Measurements from ENCODE around the gene ALDH1B1.

Gene ALDH1B1

DNA sequence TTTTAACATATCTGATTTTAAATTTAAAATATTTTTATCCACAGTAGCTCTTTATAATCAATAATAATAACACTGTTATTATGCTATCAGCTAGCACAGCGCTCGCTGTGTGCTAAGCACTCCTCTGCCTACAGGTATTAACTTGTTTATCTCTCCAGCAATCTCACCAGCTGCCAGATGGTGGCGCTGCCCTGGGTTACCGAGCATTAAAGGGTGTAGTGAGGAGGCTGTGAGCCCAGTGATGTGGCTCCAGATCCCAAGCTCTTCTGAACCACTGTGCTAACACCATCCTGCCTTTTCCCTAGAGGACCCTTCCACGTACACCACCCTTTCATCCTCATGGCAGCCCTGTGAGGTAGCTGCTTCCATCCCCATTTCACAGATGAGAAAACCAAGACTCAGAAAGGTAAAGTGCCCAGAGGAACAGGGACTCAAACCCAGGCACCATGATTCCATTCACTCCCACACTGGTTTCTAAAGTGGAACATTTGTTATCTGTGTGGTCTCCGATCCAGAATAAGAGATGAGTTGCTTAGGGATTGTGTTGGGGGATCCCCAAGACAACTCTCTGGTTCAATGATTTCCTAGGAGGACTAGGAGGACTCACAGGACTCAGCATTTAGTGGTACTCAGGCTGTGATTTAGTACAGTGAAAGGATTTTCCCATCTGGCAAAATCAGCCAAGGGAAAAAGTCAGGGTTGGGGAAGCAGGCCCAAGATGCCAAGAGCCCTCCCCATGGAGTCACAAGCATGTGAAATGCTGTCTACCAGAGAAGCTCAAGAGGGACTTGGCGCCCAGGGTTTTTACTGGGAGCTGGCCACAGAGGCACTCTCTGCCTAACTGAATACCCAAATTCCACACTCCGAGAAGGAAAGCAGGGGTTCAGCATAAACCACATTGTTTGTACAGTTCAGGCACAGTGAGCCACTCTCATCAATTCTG lies 24.8 kb downstream of the ALDH1B1 start:
- no peak overlapping the region for H3K27ac ChIP-seq (ENCODE audit: low read length)
- H3K36me3 ChIP-seq (ENCODE audit: control insufficient read depth in 2 of 2, insufficient read depth in 2 of 2, low read length in 2 of 2) = no peaks in the 10 kb centered on the region
- no peaks in the 10 kb centered on the region for H3K9me3 ChIP-seq (ENCODE audit: control insufficient read depth in 2 of 2, low read length in 2 of 2)
- H3K4me3 ChIP-seq (ENCODE audit: low read length in 2 of 2) = no peak overlapping the region
- H3K4me1 ChIP-seq (ENCODE audit: control insufficient read depth, insufficient read depth, low read length) = no peaks in the 10 kb centered on the region
- no peak overlapping the region for H3K9ac ChIP-seq (ENCODE audit: low read length in 2 of 2)
- H3K27me3 ChIP-seq (ENCODE audit: control insufficient read depth in 1 of 2, insufficient read depth in 2 of 2, low read length in 2 of 2) = peaks cover 7 to 23% of the 10 kb centered on the region in 2 donors

DNA sequence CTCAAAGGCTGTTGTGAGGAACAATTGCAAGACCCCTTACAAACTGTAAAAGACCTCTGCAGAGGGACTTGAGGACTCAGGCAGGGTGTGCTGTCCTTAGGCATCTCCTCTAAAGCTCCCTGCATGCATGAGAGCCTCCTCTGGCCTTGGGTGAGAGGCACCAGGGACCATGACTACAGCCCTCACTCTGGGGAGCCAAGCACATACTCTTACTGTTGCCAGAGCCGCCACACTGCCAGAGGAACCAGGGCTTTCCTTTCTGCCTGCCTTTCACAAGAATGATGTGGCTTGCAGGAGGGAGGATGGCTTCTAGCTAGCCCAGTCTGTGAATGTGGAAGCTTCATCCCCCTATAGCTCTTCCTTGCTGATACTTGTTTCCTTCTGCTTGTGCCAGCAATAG lies 25.9 kb downstream of the ALDH1B1 start:
- no peaks in the 10 kb centered on the region for H3K36me3 ChIP-seq (ENCODE audit: control insufficient read depth in 2 of 2, insufficient read depth in 2 of 2, low read length in 2 of 2)
- H3K27ac ChIP-seq (ENCODE audit: low read length) = no peak overlapping the region
- H3K9ac ChIP-seq (ENCODE audit: low read length in 2 of 2) = no peak overlapping the region
- no peaks in the 10 kb centered on the region for H3K9me3 ChIP-seq (ENCODE audit: control insufficient read depth in 2 of 2, low read length in 2 of 2)
- peaks cover 10 to 24% of the 10 kb centered on the region in 2 donors for H3K27me3 ChIP-seq (ENCODE audit: control insufficient read depth in 1 of 2, insufficient read depth in 2 of 2, low read length in 2 of 2)
- no peaks in the 10 kb centered on the region for H3K4me1 ChIP-seq (ENCODE audit: control insufficient read depth, insufficient read depth, low read length)
- H3K4me3 ChIP-seq (ENCODE audit: low read length in 2 of 2) = no peak overlapping the region

DNA sequence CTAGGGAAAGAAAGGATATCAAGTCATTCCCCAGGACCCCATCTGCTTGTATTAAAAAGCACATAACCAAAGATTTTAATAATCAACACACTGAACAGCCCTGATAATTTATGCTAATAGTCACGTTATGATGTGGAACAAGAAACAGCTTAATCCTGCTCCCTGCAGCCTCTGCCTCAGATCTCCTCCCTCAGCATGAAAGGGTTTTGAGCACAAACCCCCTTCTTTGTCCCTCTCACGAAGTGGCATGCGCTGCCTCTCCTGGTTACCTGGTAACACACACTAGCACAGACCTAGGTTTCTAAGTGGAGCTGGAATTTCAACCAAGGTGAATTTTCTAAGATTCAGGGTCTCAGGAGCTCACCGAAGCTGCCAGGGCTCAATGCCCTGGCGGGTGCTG lies 26.7 kb downstream of the ALDH1B1 start:
- no peak overlapping the region for H3K9ac ChIP-seq (ENCODE audit: low read length in 2 of 2)
- H3K4me3 ChIP-seq (ENCODE audit: low read length in 2 of 2) = no peak overlapping the region
- peaks cover 13 to 25% of the 10 kb centered on the region in 2 donors for H3K27me3 ChIP-seq (ENCODE audit: control insufficient read depth in 1 of 2, insufficient read depth in 2 of 2, low read length in 2 of 2)
- H3K36me3 ChIP-seq (ENCODE audit: control insufficient read depth in 2 of 2, insufficient read depth in 2 of 2, low read length in 2 of 2) = no peaks in the 10 kb centered on the region
- H3K4me1 ChIP-seq (ENCODE audit: control insufficient read depth, insufficient read depth, low read length) = peaks cover 5% of the 10 kb centered on the region
- no peak overlapping the region for H3K27ac ChIP-seq (ENCODE audit: low read length)
- no peaks in the 10 kb centered on the region for H3K9me3 ChIP-seq (ENCODE audit: control insufficient read depth in 2 of 2, low read length in 2 of 2)

DNA sequence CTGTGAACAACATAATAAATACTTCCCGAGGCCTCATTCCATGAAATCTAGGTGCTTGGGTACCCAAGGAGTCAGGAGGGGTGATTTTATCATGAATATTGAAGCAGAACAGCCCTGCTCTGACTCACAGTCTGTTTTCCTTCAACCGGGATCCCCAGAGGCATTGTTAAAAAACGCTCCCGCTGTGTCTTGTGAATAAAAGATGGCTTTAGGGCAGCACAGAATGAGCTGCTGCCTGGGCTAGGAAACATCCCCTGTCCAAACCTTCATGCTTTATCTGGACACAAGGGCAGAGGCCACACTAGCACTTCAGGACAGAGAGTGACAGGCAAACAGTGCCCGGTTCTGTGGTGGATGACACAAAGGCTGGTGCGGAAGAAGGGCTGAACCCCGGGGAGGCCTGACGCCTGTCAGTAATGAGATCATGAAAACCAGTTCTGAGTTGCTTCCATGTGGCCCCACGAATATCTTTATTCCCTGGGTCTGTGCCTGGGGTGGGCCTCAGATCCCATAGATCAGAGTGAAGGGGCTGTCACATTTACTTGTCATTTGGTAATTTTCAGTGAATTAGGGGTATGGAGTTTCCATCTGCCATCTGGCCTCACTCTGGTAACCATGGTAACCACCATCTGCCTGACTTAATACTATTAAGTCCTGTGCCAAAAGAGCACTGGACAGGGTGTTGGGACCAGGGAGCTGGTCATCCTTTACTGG lies 29.2 kb downstream of the ALDH1B1 start:
- H3K27me3 ChIP-seq (ENCODE audit: control insufficient read depth in 1 of 2, insufficient read depth in 2 of 2, low read length in 2 of 2) = peaks cover 13 to 17% of the 10 kb centered on the region in 2 donors
- no peaks in the 10 kb centered on the region for H3K9me3 ChIP-seq (ENCODE audit: control insufficient read depth in 2 of 2, low read length in 2 of 2)

DNA sequence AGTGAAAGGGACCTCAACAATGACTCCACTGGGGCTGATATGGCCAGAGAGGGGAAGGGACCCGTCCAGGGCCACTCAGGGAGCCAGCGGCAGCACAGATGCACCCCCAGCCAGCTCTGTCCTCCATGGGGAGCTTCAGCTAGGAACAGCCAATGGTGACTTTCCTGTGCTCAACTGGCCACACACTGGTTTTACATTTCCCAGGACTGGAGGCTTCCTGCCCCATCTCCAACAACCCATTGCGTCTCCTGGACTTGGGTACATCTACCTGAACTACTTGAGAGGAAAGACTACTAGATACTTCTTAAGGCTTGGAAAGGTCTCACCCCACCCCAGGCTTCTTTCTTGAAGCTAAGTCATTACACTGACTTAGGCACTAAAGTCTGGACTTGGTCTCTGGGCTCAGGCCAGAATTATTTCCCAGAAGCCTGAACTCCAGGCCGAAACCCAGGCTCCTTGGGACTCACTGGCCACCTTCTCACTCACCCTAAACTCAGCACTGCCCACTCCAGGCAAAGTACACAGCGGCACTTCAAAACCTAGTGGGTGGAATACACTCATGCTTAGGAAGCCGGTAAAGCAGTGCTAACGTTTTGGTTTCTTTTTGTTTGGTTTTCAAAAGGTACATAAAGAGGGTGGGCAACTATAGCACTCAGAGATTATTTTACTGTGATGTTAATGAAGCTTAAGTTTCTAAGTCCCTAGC lies 30.2 kb downstream of the ALDH1B1 start:
- H3K27me3 ChIP-seq (ENCODE audit: control insufficient read depth in 1 of 2, insufficient read depth in 2 of 2, low read length in 2 of 2) = peaks cover 13 to 17% of the 10 kb centered on the region in 2 donors
- H3K9ac ChIP-seq (ENCODE audit: low read length in 2 of 2) = no peak overlapping the region
- no peaks in the 10 kb centered on the region for H3K9me3 ChIP-seq (ENCODE audit: control insufficient read depth in 2 of 2, low read length in 2 of 2)
- no peak overlapping the region for H3K4me3 ChIP-seq (ENCODE audit: low read length in 2 of 2)
- peaks cover 5% of the 10 kb centered on the region for H3K4me1 ChIP-seq (ENCODE audit: control insufficient read depth, insufficient read depth, low read length)
- H3K27ac ChIP-seq (ENCODE audit: low read length) = no peak overlapping the region
- no peaks in the 10 kb centered on the region for H3K36me3 ChIP-seq (ENCODE audit: control insufficient read depth in 2 of 2, insufficient read depth in 2 of 2, low read length in 2 of 2)

More for the DNA sequence above, 29.2 kb downstream of the ALDH1B1 start:
- Histone ChIP-seq H3K27ac (ENCODE audit: low read length) (no peak overlapping the region), H3K4me1 (ENCODE audit: control insufficient read depth, insufficient read depth, low read length) (peaks cover 5% of the 10 kb centered on the region), H3K36me3 (ENCODE audit: control insufficient read depth in 2 of 2, insufficient read depth in 2 of 2, low read length in 2 of 2) (no peaks in the 10 kb centered on the region), H3K9ac (ENCODE audit: low read length in 2 of 2) (no peak overlapping the region), H3K4me3 (ENCODE audit: low read length in 2 of 2) (no peak overlapping the region)

DNA sequence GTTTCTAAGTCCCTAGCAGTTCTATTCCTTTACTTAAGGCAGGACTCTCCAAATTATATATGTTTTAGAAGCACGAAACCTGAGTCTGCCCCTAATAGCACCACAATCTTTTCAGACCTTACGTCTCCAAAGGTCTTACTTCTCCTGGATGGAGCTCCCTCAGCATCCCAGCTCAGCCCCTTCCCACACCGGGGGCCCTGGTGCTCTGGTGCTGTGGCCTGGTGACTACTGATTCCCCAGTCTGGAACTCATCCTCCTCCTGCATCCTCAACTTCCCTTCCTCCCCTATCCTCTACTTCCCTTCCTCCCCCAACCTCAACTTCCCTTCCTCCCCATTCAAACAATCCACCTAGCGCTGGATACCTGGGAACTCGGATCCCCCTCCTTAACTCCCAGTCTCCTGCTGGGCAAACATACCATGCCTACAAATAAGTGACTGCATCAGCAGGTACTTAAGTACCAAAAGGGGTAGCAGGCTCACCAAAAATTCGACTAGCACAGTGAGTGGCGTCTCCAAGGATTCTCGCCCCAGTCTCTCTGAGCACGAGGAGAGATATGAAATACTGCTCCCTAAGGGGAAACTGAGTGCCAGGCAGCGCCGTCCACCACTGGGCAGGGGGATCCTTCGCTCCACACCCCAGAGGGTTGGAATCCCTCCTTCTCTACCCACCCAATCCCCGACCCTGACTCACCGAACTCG lies 30.9 kb downstream of the ALDH1B1 start:
- Histone ChIP-seq H3K27ac (ENCODE audit: low read length) (no peak overlapping the region), H3K4me3 (ENCODE audit: low read length in 2 of 2) (peak overlapping the region; percentile 43 to 65), H3K9ac (ENCODE audit: low read length in 2 of 2) (no peak overlapping the region), H3K9me3 (ENCODE audit: control insufficient read depth in 2 of 2, low read length in 2 of 2) (no peaks in the 10 kb centered on the region), H3K4me1 (ENCODE audit: control insufficient read depth, insufficient read depth, low read length) (peaks cover 5% of the 10 kb centered on the region), H3K36me3 (ENCODE audit: control insufficient read depth in 2 of 2, insufficient read depth in 2 of 2, low read length in 2 of 2) (no peaks in the 10 kb centered on the region), H3K27me3 (ENCODE audit: control insufficient read depth in 1 of 2, insufficient read depth in 2 of 2, low read length in 2 of 2) (peaks cover 13 to 17% of the 10 kb centered on the region in 2 donors)

DNA sequence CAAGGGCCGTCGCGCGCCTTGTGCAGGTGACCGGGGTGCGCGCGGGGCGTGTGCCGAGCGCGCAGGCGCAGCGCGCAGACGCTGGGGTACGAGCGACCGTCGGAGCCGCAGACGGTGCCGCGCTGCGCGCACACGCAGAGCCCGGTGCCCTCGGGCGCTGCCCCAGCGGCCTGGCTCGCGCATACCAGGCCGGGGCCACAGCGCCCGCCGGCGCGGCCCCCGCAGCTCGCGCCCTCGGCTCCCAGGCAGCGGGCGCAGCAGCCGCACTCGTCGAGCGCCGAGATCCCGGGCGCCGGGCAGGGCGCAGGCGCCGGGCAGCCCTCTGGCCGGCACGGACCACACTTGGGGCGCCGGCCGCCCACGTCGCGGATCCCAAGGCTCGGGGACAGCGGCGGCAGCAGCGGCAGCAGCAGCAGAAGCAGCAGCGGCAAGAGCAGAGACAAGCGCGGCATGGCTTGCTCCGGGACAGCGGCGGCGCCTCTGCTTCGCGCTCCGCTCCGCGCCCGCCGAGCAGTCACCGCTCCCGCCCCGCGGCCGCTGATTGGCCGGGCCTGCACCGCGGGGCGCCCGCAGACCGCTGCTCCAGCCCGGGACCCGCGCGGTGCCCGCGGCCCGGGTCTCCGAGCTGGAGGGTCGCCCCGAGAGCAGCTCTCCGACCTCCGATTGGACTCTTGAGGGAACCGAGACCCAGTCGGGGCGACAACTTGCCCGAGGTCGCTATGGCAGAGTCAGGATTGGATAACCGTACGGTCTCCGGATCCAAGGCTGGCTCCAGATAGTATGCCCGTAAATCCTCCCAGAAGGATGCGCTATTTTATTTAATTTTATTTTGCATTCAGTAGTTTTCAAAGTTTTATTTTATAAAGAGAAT lies 31.7 kb downstream of the ALDH1B1 start, which contains the start of gene IGFBPL1:
Gene IGFBPL1 (minus strand): TSS at position 482 of the 871 bp plus-strand sequence. CDS start 30 bp downstream, at position 452.
- peak within 1 kb of the TSS; percentile 45 to 65 for H3K4me3 ChIP-seq (ENCODE audit: low read length in 2 of 2)
- H3K9me3 ChIP-seq (ENCODE audit: control insufficient read depth in 2 of 2, low read length in 2 of 2) = no peaks in the 10 kb centered on the region
- no peaks in the 10 kb centered on the region for H3K36me3 ChIP-seq (ENCODE audit: control insufficient read depth in 2 of 2, insufficient read depth in 2 of 2, low read length in 2 of 2)
- H3K4me1 ChIP-seq (ENCODE audit: control insufficient read depth, insufficient read depth, low read length) = peaks cover 5% of the 10 kb centered on the region
- no peak within 1 kb of the TSS for H3K27ac ChIP-seq (ENCODE audit: low read length)
- H3K27me3 ChIP-seq (ENCODE audit: control insufficient read depth in 1 of 2, insufficient read depth in 2 of 2, low read length in 2 of 2) = peaks cover 13 to 17% of the 10 kb centered on the region in 2 donors
- H3K9ac ChIP-seq (ENCODE audit: low read length in 2 of 2) = no peak within 1 kb of the TSS

DNA sequence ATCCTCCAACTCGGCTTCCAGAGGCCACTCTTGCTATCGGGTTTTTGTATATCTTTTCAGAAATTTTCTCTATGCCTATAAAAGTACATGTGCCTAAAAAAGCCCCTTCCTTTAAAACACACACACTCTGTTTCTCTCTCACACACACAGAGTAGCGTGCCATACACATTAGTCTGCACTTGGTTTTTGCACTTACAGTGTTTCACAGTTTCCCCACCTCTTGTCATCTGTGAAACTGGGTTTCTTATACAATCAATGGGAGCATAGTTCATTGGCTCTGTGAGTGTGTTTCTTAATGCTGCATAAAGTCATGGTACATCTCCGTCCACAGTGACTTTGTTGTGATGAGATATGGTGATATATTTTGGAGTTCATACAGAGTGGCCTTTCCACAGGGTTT lies 32.4 kb downstream of the ALDH1B1 start:
- no peak overlapping the region for H3K27ac ChIP-seq (ENCODE audit: low read length)

DNA sequence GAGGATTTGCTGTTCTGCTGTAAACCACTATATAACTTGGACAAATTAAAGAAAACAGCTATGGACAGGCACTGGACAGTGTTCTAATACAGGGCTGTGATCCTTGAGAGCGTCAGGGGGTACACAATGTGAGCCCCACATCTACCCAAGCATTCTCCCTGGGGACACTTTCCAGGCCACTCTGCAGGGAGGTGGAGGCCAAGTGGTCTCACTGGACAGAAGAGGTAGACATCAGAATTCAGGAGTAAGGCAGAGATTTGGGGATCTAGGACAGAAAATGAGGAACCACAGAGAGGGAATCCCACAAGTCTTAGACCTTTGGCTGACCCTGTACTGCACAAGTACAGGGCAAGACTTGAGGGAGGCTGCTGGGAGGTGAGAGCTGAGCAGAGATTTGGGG lies 35.6 kb downstream of the ALDH1B1 start:
- Histone ChIP-seq H3K27me3 (ENCODE audit: control insufficient read depth in 1 of 2, insufficient read depth in 2 of 2, low read length in 2 of 2) (peaks cover 4 to 8% of the 10 kb centered on the region in 2 donors), H3K9ac (ENCODE audit: low read length in 2 of 2) (no peak overlapping the region), H3K27ac (ENCODE audit: low read length) (no peak overlapping the region), H3K4me1 (ENCODE audit: control insufficient read depth, insufficient read depth, low read length) (peaks cover 5% of the 10 kb centered on the region), H3K4me3 (ENCODE audit: low read length in 2 of 2) (no peak overlapping the region), H3K9me3 (ENCODE audit: control insufficient read depth in 2 of 2, low read length in 2 of 2) (no peaks in the 10 kb centered on the region), H3K36me3 (ENCODE audit: control insufficient read depth in 2 of 2, insufficient read depth in 2 of 2, low read length in 2 of 2) (no peaks in the 10 kb centered on the region)

More for the DNA sequence above, 32.4 kb downstream of the ALDH1B1 start:
- no peak overlapping the region for H3K4me3 ChIP-seq (ENCODE audit: low read length in 2 of 2)
- H3K9me3 ChIP-seq (ENCODE audit: control insufficient read depth in 2 of 2, low read length in 2 of 2) = no peaks in the 10 kb centered on the region
- peaks cover 13 to 19% of the 10 kb centered on the region in 2 donors for H3K27me3 ChIP-seq (ENCODE audit: control insufficient read depth in 1 of 2, insufficient read depth in 2 of 2, low read length in 2 of 2)
- peaks cover 5% of the 10 kb centered on the region for H3K4me1 ChIP-seq (ENCODE audit: control insufficient read depth, insufficient read depth, low read length)
- H3K36me3 ChIP-seq (ENCODE audit: control insufficient read depth in 2 of 2, insufficient read depth in 2 of 2, low read length in 2 of 2) = no peaks in the 10 kb centered on the region
- H3K9ac ChIP-seq (ENCODE audit: low read length in 2 of 2) = no peak overlapping the region
